HEK293 (cell line): Measurements from ENCODE around the gene MOGAT3.

ENCODE experiments used
- HOXA7 ChIP-seq: sonication (generic); formaldehyde crosslinking; IDR thresholded peaks from 2 replicates; pipeline ENCODE4 v1.8.1; 2022; ENCODE audit warnings: missing genetic modification reagents, borderline replicate concordance
- HOXC10 ChIP-seq: sonication (generic); formaldehyde crosslinking; IDR thresholded peaks from 2 replicates; pipeline ENCODE4 v1.8.1; 2023; ENCODE audit warnings: mild to moderate bottlenecking, missing genetic modification reagents
- KLF1 ChIP-seq: fragments of 450-650 bp; formaldehyde crosslinking; IDR thresholded peaks from 2 replicates; pipeline ENCODE4 v1.5.1; 2016; ENCODE audit warnings: missing biosample characterization, missing genetic modification characterization
- KLF7 ChIP-seq: fragments of 450-650 bp; formaldehyde crosslinking; IDR thresholded peaks from 2 replicates; pipeline ENCODE4 v1.5.1; 2016; ENCODE audit warnings: missing biosample characterization, missing genetic modification characterization, borderline replicate concordance
- SCRT1 ChIP-seq: fragments of 450-650 bp; formaldehyde crosslinking; IDR thresholded peaks from 2 replicates; pipeline ENCODE4 v1.5.1; 2016; ENCODE audit warnings: missing biosample characterization, missing genetic modification characterization, borderline replicate concordance
- SP2 ChIP-seq: fragments of 450-650 bp; formaldehyde crosslinking; IDR thresholded peaks from 2 replicates; pipeline ENCODE4 v1.5.1; 2016; ENCODE audit warnings: missing biosample characterization, missing genetic modification characterization
- ZBTB21 ChIP-seq: fragments of 450-650 bp; formaldehyde crosslinking; IDR thresholded peaks from 2 replicates; pipeline ENCODE4 v1.5.1; 2017; ENCODE audit warnings: missing biosample characterization, missing genetic modification characterization
- ZBTB48 ChIP-seq: fragments of 450-650 bp; formaldehyde crosslinking; IDR thresholded peaks from 2 replicates; pipeline ENCODE4 v1.5.1; 2016; ENCODE audit warnings: missing biosample characterization, missing genetic modification characterization
- ZNF132 ChIP-seq: fragments of 450-650 bp; formaldehyde crosslinking; IDR thresholded peaks from 2 replicates; pipeline ENCODE4 v1.5.1; 2017; ENCODE audit warnings: missing biosample characterization, missing genetic modification characterization, borderline replicate concordance
- ZNF184 ChIP-seq: fragments of 450-650 bp; IDR thresholded peaks from 2 replicates; pipeline ENCODE4 v1.5.1; 2018; ENCODE audit warnings: missing biosample characterization, mild to moderate bottlenecking, missing genetic modification characterization
- ZNF211 ChIP-seq: fragments of 450-650 bp; formaldehyde crosslinking; IDR thresholded peaks from 2 replicates; pipeline ENCODE4 v1.5.1; 2016; ENCODE audit warnings: low read depth, missing biosample characterization, missing genetic modification characterization
- ZNF223 ChIP-seq: fragments of 450-650 bp; formaldehyde crosslinking; IDR thresholded peaks from 2 replicates; pipeline ENCODE4 v1.5.1; 2016; ENCODE audit warnings: missing biosample characterization, missing genetic modification characterization
- ZNF266 ChIP-seq: fragments of 450-650 bp; formaldehyde crosslinking; IDR thresholded peaks from 2 replicates; pipeline ENCODE4 v1.5.1; 2016; ENCODE audit warnings: missing biosample characterization, missing genetic modification characterization, low read depth
- ZNF324 ChIP-seq: fragments of 450-650 bp; formaldehyde crosslinking; IDR thresholded peaks from 2 replicates; pipeline ENCODE4 v1.5.1; 2016; ENCODE audit warnings: missing biosample characterization, missing genetic modification characterization
- ZNF341 ChIP-seq: fragments of 450-650 bp; formaldehyde crosslinking; IDR thresholded peaks from 2 replicates; pipeline ENCODE4; 2016; ENCODE audit warnings: low read depth, missing biosample characterization, missing genetic modification characterization
- ZNF394 ChIP-seq: fragments of 450-650 bp; formaldehyde crosslinking; IDR thresholded peaks from 2 replicates; pipeline ENCODE4 v1.5.1; 2016; ENCODE audit warnings: missing biosample characterization, missing genetic modification characterization, mild to moderate bottlenecking, moderate library complexity, borderline replicate concordance
- ZNF426 ChIP-seq: fragments of 450-650 bp; formaldehyde crosslinking; IDR thresholded peaks from 2 replicates; pipeline ENCODE4 v1.5.1; 2017; ENCODE audit warnings: missing biosample characterization, missing genetic modification characterization, mild to moderate bottlenecking, inconsistent platforms, moderate library complexity
- ZNF510 ChIP-seq: fragments of 450-650 bp; formaldehyde crosslinking; IDR thresholded peaks from 2 replicates; pipeline ENCODE4 v1.5.1; 2018; ENCODE audit warnings: mild to moderate bottlenecking, missing genetic modification characterization, missing biosample characterization; ENCODE audit not compliant: insufficient replicate concordance
- ZNF548 ChIP-seq: fragments of 450-650 bp; formaldehyde crosslinking; IDR thresholded peaks from 2 replicates; pipeline ENCODE4 v1.5.1; 2016; ENCODE audit warnings: missing biosample characterization, missing genetic modification characterization
- ZNF660 ChIP-seq: fragments of 450-650 bp; IDR thresholded peaks from 2 replicates; pipeline ENCODE4 v1.5.1; 2018; ENCODE audit warnings: missing biosample characterization, mild to moderate bottlenecking, missing genetic modification characterization
- ZNF670 ChIP-seq: fragments of 450-650 bp; formaldehyde crosslinking; IDR thresholded peaks from 2 replicates; pipeline ENCODE4 v1.5.1; 2016; ENCODE audit warnings: missing biosample characterization, missing genetic modification characterization, low read depth
- TF ChIP-seq, protein P1 (sequence below): fragments of 450-650 bp; formaldehyde crosslinking; IDR thresholded peaks from 2 replicates; pipeline ENCODE4 v1.5.1; 2016; ENCODE audit warnings: missing biosample characterization, missing genetic modification characterization
- TF ChIP-seq, protein P2 (sequence below): fragments of 450-650 bp; formaldehyde crosslinking; IDR thresholded peaks from 2 replicates; pipeline ENCODE4 v1.5.1; 2016; ENCODE audit warnings: missing biosample characterization, missing genetic modification characterization
- TF ChIP-seq, protein P3 (sequence below): fragments of 450-650 bp; formaldehyde crosslinking; IDR thresholded peaks from 2 replicates; pipeline ENCODE4 v1.5.1; 2017; ENCODE audit warnings: missing biosample characterization, mild to moderate bottlenecking, missing genetic modification characterization, moderate library complexity
- TF ChIP-seq, protein P4 (sequence below): fragments of 450-650 bp; formaldehyde crosslinking; conservative IDR thresholded peaks from 2 replicates; pipeline ENCODE4 v1.5.1; 2016; ENCODE audit warnings: low read depth, missing biosample characterization, missing genetic modification characterization
- TF ChIP-seq, protein P5 (sequence below): fragments of 450-650 bp; formaldehyde crosslinking; IDR thresholded peaks from 2 replicates; pipeline ENCODE4 v1.5.1; 2017; ENCODE audit warnings: missing biosample characterization, missing genetic modification characterization
- TF ChIP-seq, protein P6 (sequence below): fragments of 450-650 bp; formaldehyde crosslinking; IDR thresholded peaks from 2 replicates; pipeline ENCODE4 v1.5.1; 2016; ENCODE audit warnings: missing biosample characterization, missing genetic modification characterization, low read depth

The MOGAT3 gene

DNA sequence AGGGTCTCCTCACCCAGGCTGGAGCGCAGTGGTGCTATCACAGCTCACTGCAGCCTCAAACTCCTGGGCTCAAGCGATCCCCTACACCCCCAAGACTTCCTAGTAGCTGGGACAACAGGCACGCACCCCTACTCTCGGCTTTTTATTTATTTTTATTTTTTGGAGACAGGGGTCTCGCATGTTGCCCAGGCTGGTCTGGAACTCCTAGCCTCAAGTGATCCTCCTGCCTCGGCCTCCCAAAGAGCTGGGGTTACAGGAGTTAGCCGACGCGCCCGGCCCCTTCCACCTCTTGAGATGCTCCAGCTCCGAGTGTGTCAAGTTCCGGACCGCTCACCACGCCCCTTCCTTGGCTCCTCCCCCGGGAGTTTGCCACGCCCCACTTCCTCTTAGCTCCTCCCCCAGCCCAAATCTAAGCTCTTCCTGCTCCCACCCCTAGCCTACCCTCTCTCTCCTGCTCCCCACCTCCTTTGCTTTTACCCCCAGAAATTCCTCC is 27.0 kb downstream of the MOGAT3 start (continued):
- TF ChIP-seq, protein P1, sequence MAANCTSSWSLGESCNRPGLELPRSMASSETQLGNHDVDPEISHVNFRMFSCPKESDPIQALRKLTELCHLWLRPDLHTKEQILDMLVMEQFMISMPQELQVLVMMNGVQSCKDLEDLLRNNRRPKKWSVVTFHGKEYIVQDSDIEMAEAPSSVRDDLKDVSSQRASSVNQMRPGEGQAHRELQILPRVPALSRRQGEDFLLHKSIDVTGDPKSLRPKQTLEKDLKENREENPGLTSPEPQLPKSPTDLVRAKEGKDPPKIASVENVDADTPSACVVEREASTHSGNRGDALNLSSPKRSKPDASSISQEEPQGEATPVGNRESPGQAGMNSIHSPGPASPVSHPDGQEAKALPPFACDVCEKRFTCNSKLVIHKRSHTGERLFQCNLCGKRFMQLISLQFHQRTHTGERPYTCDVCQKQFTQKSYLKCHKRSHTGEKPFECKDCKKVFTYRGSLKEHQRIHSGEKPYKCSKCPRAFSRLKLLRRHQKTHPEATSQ (tag by site-specific recombination): no peak
- TF ChIP-seq ZNF394 (tag by site-specific recombination): 0 out of 2 replicates have a peak, but pooled peaks have one; percentile 33
- TF ChIP-seq, protein P2, sequence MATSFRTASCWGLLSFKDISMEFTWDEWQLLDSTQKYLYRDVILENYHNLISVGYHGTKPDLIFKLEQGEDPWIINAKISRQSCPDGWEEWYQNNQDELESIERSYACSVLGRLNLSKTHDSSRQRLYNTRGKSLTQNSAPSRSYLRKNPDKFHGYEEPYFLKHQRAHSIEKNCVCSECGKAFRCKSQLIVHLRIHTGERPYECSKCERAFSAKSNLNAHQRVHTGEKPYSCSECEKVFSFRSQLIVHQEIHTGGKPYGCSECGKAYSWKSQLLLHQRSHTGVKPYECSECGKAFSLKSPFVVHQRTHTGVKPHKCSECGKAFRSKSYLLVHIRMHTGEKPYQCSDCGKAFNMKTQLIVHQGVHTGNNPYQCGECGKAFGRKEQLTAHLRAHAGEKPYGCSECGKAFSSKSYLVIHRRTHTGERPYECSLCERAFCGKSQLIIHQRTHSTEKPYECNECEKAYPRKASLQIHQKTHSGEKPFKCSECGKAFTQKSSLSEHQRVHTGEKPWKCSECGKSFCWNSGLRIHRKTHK: no peak
- no peak for TF ChIP-seq ZNF132 (tag by site-specific recombination)
- TF ChIP-seq, protein P3, sequence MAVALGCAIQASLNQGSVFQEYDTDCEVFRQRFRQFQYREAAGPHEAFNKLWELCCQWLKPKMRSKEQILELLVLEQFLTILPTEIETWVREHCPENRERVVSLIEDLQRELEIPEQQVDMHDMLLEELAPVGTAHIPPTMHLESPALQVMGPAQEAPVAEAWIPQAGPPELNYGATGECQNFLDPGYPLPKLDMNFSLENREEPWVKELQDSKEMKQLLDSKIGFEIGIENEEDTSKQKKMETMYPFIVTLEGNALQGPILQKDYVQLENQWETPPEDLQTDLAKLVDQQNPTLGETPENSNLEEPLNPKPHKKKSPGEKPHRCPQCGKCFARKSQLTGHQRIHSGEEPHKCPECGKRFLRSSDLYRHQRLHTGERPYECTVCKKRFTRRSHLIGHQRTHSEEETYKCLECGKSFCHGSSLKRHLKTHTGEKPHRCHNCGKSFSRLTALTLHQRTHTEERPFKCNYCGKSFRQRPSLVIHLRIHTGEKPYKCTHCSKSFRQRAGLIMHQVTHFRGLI: no peak; the same call in 1 of the 2 replicates
- 0 out of 2 replicates have a peak, but pooled peaks have one; percentile 8 for TF ChIP-seq ZNF660 (tag by site-specific recombination)
- TF ChIP-seq, protein P4, sequence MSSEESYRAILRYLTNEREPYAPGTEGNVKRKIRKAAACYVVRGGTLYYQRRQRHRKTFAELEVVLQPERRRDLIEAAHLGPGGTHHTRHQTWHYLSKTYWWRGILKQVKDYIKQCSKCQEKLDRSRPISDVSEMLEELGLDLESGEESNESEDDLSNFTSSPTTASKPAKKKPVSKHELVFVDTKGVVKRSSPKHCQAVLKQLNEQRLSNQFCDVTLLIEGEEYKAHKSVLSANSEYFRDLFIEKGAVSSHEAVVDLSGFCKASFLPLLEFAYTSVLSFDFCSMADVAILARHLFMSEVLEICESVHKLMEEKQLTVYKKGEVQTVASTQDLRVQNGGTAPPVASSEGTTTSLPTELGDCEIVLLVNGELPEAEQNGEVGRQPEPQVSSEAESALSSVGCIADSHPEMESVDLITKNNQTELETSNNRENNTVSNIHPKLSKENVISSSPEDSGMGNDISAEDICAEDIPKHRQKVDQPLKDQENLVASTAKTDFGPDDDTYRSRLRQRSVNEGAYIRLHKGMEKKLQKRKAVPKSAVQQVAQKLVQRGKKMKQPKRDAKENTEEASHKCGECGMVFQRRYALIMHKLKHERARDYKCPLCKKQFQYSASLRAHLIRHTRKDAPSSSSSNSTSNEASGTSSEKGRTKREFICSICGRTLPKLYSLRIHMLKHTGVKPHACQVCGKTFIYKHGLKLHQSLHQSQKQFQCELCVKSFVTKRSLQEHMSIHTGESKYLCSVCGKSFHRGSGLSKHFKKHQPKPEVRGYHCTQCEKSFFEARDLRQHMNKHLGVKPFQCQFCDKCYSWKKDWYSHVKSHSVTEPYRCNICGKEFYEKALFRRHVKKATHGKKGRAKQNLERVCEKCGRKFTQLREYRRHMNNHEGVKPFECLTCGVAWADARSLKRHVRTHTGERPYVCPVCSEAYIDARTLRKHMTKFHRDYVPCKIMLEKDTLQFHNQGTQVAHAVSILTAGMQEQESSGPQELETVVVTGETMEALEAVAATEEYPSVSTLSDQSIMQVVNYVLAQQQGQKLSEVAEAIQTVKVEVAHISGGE (tag by site-specific recombination): peak; percentile 37; the same call in 1 of the 2 replicates
- TF ChIP-seq ZNF548 (tag by site-specific recombination): no peak
- no peak for TF ChIP-seq ZNF223 (tag by site-specific recombination)
- TF ChIP-seq ZNF324 (tag by site-specific recombination): peak; percentile 80; the same call in 1 of the 2 replicates
- no peak for TF ChIP-seq ZNF211 (tag by site-specific recombination)
- TF ChIP-seq SP2 (tag by site-specific recombination): peak; percentile 59
- no peak; the same call in 1 of the 2 replicates for TF ChIP-seq ZBTB48
- 0 out of 2 replicates have a peak, but pooled peaks have one; percentile 61 for TF ChIP-seq ZNF184 (tag by site-specific recombination)
- no peak for TF ChIP-seq HOXC10 (CRISPR knock-in tag)
- TF ChIP-seq KLF1 (tag by site-specific recombination): peak; percentile 28
- TF ChIP-seq ZNF341 (tag by site-specific recombination): peak; percentile 84
- TF ChIP-seq, protein P5, sequence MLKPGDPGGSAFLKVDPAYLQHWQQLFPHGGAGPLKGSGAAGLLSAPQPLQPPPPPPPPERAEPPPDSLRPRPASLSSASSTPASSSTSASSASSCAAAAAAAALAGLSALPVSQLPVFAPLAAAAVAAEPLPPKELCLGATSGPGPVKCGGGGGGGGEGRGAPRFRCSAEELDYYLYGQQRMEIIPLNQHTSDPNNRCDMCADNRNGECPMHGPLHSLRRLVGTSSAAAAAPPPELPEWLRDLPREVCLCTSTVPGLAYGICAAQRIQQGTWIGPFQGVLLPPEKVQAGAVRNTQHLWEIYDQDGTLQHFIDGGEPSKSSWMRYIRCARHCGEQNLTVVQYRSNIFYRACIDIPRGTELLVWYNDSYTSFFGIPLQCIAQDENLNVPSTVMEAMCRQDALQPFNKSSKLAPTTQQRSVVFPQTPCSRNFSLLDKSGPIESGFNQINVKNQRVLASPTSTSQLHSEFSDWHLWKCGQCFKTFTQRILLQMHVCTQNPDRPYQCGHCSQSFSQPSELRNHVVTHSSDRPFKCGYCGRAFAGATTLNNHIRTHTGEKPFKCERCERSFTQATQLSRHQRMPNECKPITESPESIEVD: no peak
- no peak for TF ChIP-seq ZBTB21
- no peak for TF ChIP-seq ZNF266
- no peak for TF ChIP-seq SCRT1 (tag by site-specific recombination)
- no peak for TF ChIP-seq ZNF670 (tag by site-specific recombination)
- TF ChIP-seq KLF7 (tag by site-specific recombination): no peak
- TF ChIP-seq ZNF426 (tag by site-specific recombination): no peak
- TF ChIP-seq, protein P6, sequence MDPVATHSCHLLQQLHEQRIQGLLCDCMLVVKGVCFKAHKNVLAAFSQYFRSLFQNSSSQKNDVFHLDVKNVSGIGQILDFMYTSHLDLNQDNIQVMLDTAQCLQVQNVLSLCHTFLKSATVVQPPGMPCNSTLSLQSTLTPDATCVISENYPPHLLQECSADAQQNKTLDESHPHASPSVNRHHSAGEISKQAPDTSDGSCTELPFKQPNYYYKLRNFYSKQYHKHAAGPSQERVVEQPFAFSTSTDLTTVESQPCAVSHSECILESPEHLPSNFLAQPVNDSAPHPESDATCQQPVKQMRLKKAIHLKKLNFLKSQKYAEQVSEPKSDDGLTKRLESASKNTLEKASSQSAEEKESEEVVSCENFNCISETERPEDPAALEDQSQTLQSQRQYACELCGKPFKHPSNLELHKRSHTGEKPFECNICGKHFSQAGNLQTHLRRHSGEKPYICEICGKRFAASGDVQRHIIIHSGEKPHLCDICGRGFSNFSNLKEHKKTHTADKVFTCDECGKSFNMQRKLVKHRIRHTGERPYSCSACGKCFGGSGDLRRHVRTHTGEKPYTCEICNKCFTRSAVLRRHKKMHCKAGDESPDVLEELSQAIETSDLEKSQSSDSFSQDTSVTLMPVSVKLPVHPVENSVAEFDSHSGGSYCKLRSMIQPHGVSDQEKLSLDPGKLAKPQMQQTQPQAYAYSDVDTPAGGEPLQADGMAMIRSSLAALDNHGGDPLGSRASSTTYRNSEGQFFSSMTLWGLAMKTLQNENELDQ (tag by site-specific recombination): no peak
- no peak for TF ChIP-seq HOXA7 (CRISPR knock-in tag)
- TF ChIP-seq ZNF510 (tag by site-specific recombination): no peak
